Calu3 (cell line): Measurements from ENCODE around the gene RAB27B. TPM values are rescaled to one million over a fixed set of nuclear protein-coding genes. Genes with fewer than 3 reads are reported as not detected.
"Not testable (repeated sequence)": the region's sequence is repeated elsewhere in the genome, so short reads cannot be mapped to it uniquely, and the experiment has no call there.

Experiments
- BruUV-seq: library from RNA; stranded (reverse); fragments of 400-500 nt; replicated peaks from 2 replicates; lab custom pipeline; 2021; lab: Mats Ljungman, UMichigan
- CTCF ChIA-PET: fragments of 300-600 bp; sonication (Branson Sonifier 250); formaldehyde crosslinking; loops from one replicate; lab custom pipeline; 2022; ENCODE audit warnings: antibody characterized with exemption; lab: Charles Lee
- DNase-seq: peaks from one replicate; pipeline ENCODE4 v3.0.0; 2022
- H3K27ac Mint-ChIP-seq: one replicate; pipeline ENCODE4 v1.8.0; 2022; ENCODE audit warnings: mixed read lengths; ENCODE audit not compliant: unreplicated experiment
- H3K27me3 Mint-ChIP-seq: one replicate; pipeline ENCODE4 v1.8.0; 2022; ENCODE audit warnings: mixed read lengths; ENCODE audit not compliant: unreplicated experiment
- H3K36me3 Mint-ChIP-seq: one replicate; pipeline ENCODE4 v1.8.0; 2022; ENCODE audit warnings: mild to moderate bottlenecking, moderate library complexity, mixed read lengths; ENCODE audit not compliant: insufficient read depth, unreplicated experiment
- H3K4me1 Mint-ChIP-seq: one replicate; pipeline ENCODE4 v1.8.0; 2022; ENCODE audit warnings: mild to moderate bottlenecking, low read depth, mixed read lengths; ENCODE audit not compliant: unreplicated experiment
- H3K4me3 Mint-ChIP-seq: one replicate; pipeline ENCODE4 v1.8.0; 2022; ENCODE audit warnings: mild to moderate bottlenecking, low read depth, moderate library complexity, mixed read lengths; ENCODE audit not compliant: unreplicated experiment
- H3K9me3 Mint-ChIP-seq: one replicate; pipeline ENCODE4 v1.8.0; 2022; ENCODE audit warnings: low read depth, mixed read lengths; ENCODE audit not compliant: unreplicated experiment
- CTCF ChIP-seq: fragments of 200-600 bp; IDR thresholded peaks from one replicate; pipeline ENCODE4 v1.8.0; 2022; ENCODE audit warnings: antibody characterized with exemption; ENCODE audit not compliant: unreplicated experiment
- intact Hi-C: fragments of 100-400 bp; cut with micrococcal nuclease; formaldehyde crosslinking; loops from one replicate; pipeline ENCODE4 v1.10.0; 2022; ENCODE audit not compliant: unreplicated experiment
- total RNA-seq: library from RNA; stranded (reverse); gene quantifications from 2 replicates; pipeline ENCODE4 v1.2.3, GENCODE V29; 2022

The RAB27B gene
- total RNA-seq, 1 experiment from 2014 or later = 38.3 TPM

GRCh38 chr18:54852780-54853675, 24.8 kb downstream of the RAB27B start:
- H3K9me3 Mint-ChIP-seq = no peaks in the 10 kb centered on the region
- H3K4me1 Mint-ChIP-seq = peaks cover 52% of the 10 kb centered on the region
- CTCF ChIA-PET = no interaction called here
- H3K27ac Mint-ChIP-seq = peak overlapping the region; percentile 34
- no peak for DNase-seq
- intact Hi-C loops = no loop called here
- no peak for TF ChIP-seq CTCF
- H3K36me3 Mint-ChIP-seq = no peaks in the 10 kb centered on the region
- no peak overlapping the region for H3K4me3 Mint-ChIP-seq
- no peaks in the 10 kb centered on the region for H3K27me3 Mint-ChIP-seq
- no TSS peak for BruUV-seq

GRCh38 chr18:54855050-54855449, 26.8 kb downstream of the RAB27B start:
- H3K4me3 Mint-ChIP-seq, H3K27me3 Mint-ChIP-seq, H3K36me3 Mint-ChIP-seq, BruUV-seq, H3K27ac Mint-ChIP-seq, H3K9me3 Mint-ChIP-seq: not testable (repeated sequence)
- peaks cover 66% of the 10 kb centered on the region for H3K4me1 Mint-ChIP-seq
- DNase-seq = peak; percentile 37
- intact Hi-C loops = loop anchor here (5.0 kb wide), 1 partner anchor 92 kb away; no protein-coding TSS in a partner anchor
- CTCF ChIA-PET = interaction anchor here (0.6 to 1.5 kb wide), 3 partner anchors 18 to 95 kb away, joined by 3 to 4 read pairs (median 3); no protein-coding TSS in a partner anchor

GRCh38 chr18:54856105-54856646, 27.9 kb downstream of the RAB27B start:
- Mint-ChIP-seq H3K27me3 (no peaks in the 10 kb centered on the region), H3K4me1 (peaks cover 78% of the 10 kb centered on the region), H3K4me3 (peak overlapping the region; percentile 64), H3K9me3 (no peaks in the 10 kb centered on the region), H3K27ac (peak overlapping the region; percentile 82), H3K36me3 (no peaks in the 10 kb centered on the region)
- intact Hi-C loops = loop anchor here (5.0 kb wide), 1 partner anchor 91 kb away; no protein-coding TSS in a partner anchor
- BruUV-seq = no TSS peak
- TF ChIP-seq CTCF = no peak
- CTCF ChIA-PET = interaction anchor here (0.6 to 1.5 kb wide), 3 partner anchors 22 to 475 kb away, joined by 3 to 4 read pairs (median 3); no protein-coding TSS in a partner anchor
- no peak for DNase-seq

GRCh38 chr18:54857499-54857898, 29.2 kb downstream of the RAB27B start:
- peaks cover 80% of the 10 kb centered on the region for H3K4me1 Mint-ChIP-seq
- H3K4me3 Mint-ChIP-seq = peak overlapping the region; percentile 64
- no peaks in the 10 kb centered on the region for H3K36me3 Mint-ChIP-seq
- no peak for DNase-seq
- intact Hi-C loops = loop anchor here (5.0 kb wide), 1 partner anchor 90 kb away; no protein-coding TSS in a partner anchor
- no TSS peak for BruUV-seq
- H3K9me3 Mint-ChIP-seq = no peaks in the 10 kb centered on the region
- CTCF ChIA-PET = interaction anchor here (1.0 to 1.4 kb wide), 2 partner anchors 16 to 82 kb away, joined by 3 read pairs; no protein-coding TSS in a partner anchor
- H3K27me3 Mint-ChIP-seq = no peaks in the 10 kb centered on the region
- TF ChIP-seq CTCF = no peak
- peak overlapping the region; percentile 82 for H3K27ac Mint-ChIP-seq
